HK-2 (cell line): Measurements from ENCODE around the gene AOPEP.
A peak's percentile ranks its signal among the peaks of the same experiment; 100 is the strongest.

Experiments
- DNase-seq: peaks from one replicate; pipeline ENCODE4 v3.0.0-alpha.2; 2018; ENCODE audit not compliant: unreplicated experiment

Gene AOPEP

GRCh38 chr9:94718936-94719335, 7.6 kb upstream of the AOPEP start:
- DNase-seq = no peak

DNA sequence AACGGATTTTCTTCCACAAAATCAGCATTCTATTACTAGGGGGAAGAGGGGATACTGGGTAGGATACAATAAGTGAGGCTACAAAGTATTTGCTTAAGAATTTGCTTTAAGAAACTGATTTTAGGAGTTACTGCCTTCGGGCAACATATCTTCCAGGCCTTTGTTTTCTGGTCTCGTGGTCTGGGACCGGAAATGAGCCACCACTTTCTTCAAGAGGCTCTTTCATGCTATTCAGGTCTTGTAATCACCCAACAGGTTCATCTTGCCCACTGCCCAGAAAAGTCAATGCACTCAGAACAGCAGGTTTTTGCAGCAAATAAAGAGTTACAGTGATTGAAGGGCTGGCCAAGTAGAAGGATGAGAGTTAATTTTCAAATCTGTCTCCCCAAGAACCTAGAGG, 6.6 kb upstream of the AOPEP start:
- DNase-seq = no peak

DNA sequence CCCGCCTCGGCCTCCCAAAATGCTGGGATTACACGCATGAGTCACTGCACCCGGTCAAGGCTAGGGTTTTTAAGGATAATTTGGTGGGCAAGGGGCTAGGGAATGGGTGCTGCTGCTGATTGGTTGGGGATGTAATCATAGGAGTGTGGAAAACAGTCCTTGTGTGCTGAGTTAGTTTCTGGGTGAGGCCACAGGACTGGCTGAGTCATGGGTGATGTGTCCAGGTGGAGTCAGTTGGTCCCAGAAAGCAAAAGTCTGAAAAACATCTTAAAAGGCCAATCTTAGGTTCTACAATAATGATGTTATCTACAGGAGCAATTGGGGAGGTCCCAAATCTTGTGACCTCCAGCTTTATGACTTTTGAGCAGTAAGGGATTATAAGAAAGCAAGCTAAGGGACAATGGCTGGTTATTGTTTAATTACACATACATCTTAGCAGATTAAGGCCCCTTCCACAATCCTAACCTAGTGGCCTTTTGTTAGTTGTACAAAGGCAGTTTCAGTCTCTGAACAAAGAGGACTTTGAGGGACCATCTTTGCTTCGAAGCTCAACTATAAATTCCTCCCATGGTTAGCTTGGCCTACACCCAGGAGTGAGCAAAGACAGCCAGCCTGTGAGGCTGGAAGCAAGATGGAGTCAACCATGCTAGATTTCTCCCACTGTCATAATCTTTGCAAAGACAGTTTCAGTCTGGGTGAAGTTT, 5.5 kb upstream of the AOPEP start:
- DNase-seq = no peak

- DNase-seq = no peak
These were observed 4.7 kb upstream of the AOPEP start for GRCh38 chr9:94721754-94722153.

- no peak for DNase-seq
These were observed 1.2 kb upstream of the AOPEP start for GRCh38 chr9:94725293-94725692.

DNA sequence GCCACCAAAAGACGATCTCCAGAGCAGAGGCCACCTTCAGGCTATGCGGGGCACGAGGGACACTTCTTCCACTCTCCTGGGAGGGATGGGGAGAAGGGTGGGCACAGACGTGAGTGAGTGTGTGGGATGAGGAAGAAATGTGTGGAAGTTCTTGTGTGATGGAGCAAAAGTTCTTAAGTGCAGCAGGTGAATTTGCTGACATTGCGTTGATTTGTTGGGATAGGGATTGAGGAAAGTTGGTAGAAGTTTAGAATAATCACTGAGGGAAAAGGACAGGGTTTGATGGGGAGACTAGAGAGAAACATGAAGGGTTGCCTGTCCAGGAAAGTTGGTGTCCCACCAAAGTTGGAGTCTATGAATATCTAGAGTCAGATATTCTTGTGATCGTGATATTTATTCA, 2.2 kb downstream of the AOPEP start:
- no peak for DNase-seq

DNA sequence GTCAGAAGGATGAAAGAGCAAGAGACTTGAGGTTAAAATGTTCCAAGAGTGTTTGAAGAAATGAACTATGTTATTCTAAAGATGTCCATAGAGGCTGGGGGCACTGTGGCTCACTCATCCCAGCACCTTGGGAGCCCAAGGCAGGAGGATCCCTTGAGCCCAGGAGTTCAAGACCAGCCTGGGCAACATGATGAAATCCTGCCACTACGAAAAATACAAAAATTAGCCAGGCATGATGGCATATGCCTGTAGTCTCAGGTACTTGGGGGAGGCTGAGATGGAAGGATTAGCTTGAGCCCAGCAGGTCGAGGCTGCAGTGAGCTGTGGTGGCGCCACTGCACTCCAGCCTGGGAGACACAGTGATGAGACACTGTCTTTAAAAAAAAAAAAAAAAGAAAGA, 2.7 kb downstream of the AOPEP start:
- DNase-seq = no peak

GRCh38 chr9:94734054-94734754, 7.7 kb downstream of the AOPEP start:
- no peak for DNase-seq

DNA sequence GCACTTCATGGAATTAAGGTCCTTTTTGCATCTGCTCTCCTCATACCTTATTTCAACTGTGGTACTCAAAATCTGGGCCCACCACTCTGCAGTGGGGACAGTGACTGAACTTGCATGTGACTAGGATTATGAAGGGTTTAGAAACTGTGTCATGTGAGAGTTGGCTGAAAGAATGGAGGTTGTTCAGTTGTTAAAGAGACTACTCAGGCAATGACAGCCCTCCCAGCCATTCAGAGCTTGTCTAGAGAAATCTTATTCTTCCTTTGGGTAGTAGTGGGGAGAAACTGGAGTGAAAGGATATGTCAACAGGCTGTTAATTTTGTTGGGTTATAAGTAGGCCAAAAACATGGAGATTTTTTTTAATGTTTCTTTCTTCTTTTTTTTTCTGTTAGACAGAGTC, 10.3 kb downstream of the AOPEP start:
- DNase-seq = no peak

DNA sequence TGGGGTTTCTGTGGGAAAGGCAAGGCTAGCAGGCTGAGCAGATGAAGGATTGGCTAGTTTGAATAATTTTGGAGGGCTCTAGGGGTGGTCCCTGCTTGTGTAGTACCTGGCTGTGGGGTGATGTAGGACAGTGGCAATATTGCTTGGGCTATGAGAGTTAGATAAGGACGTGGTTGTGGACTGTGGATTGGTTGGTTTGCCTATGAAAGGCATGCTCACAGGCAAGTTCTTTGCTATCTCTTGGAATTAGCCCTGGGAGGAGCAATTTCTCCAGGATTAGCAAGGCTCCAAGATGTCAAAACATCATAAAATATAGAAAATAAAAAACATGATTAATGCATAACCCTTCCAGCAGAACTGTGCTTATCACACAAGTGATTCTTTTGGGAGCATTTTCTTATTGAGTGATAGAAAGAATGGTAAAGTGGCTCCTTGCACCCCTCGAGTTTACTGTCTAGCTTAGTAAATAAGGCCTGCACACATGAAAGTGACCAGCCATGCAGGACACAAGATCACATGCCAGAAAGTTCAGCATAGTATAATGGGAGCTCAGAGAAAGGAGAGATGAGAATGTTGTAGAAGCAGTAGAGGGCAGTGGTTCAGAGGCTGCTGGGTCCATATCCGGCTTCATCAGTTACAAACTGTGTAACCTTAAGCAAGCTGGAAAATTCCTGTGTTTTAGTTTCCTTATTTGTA, 13.8 kb downstream of the AOPEP start:
- no peak for DNase-seq

GRCh38 chr9:94741866-94742265, 15.4 kb downstream of the AOPEP start:
- DNase-seq = no peak

DNA sequence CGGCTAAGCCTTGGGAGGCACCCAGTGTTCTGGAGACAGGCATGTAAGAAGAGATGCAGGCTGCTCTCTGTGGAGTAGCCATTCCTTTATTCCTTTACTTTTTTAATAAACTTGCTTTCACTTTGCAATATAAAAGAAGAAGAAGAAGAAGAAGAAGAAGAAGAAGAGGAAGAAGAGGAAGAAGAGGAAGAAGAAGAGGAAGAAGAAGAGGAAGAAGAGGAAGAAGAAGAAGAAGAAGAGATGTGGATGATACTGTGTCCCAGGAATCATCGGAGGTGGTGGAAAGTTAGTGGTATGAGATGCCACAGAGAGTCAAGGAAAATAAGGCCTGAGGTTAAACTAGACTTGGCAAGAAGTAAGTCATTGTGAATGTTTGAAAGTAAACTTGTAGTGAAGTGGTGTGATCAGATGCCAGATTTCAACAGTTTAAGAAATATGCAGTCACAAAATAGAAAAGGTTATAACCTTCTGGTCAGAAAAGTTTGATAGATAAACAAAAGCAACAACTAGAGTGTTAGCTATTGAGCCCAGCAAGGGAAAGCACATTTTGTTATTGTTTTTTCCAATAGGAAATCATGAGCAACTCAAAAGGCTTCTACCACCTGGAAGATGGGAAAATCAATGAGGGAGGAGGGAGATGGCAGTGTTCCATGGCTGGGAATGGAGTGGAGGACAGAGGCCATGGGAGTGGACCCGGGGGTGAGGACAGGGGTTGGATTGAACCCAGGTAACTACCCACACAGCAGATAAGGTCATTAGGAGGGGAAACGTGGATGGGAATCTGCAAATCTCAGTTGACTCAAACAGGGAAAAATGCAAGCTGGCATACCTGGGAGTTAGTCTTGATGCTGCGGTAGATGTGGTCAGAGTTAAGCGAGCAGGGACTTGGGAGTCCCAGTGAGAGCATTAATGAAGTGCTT, 16.8 kb downstream of the AOPEP start:
- DNase-seq = peak; percentile 26

- DNase-seq = no peak
These were observed 19.5 kb downstream of the AOPEP start for GRCh38 chr9:94745806-94746540.

DNA sequence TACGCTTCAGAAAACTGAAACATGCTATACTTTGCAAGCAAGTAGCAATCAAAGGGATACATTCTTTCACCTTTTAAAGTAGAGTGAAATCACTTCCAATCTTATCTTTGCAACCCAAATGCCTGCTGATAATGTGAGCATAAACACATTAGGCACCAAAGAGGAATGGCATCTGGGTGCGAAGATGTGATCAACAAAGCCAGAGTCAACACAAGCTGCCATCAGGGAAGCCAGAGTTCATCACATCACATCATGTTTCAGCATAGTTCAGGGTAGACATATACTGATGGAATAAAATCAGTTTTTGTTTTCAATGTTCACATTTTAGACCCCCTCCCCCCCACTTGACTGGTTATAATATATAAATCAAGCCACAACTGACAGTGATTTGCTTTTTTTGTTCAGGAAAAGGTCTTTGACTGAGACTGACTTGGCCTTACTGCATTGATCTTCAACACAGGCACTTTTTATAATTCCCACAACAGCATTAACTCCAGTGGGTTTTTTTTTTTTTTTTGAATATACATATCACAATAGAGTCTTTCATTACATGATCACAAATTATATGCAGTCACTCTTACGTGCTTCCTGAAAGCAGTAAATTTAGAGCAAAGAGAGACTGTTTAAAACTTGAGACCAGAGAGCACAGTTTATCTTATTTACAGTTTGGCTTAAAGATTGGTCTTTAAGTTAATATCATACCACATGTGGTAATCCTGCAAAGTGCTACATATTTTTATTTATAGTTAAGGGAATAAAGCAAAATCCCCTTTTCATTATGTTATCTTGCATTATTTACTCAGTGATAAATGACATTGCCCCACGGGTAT, 20.3 kb downstream of the AOPEP start:
- DNase-seq = no peak

GRCh38 chr9:94754976-94755475, 28.5 kb downstream of the AOPEP start:
- DNase-seq = no peak

DNA sequence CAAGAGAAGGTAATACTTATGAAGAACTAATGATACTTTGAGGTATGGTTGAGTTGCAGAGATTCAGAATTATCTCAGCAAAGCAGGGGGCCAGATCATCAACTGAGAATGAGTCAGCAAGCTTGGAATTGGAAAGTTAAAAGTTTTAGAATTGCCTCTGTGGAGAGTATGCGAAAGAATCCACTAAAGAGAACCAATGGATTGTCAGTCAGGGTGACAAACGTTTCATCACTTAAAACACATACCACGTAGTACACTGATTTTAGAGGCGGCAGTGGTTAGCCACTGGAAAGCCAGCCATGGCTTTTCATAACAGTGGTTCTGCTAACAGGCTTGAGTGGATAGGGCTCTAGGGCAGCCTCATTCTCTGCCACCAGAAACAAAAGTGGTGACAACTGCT, 30.7 kb downstream of the AOPEP start:
- DNase-seq = peak; percentile 52

DNA sequence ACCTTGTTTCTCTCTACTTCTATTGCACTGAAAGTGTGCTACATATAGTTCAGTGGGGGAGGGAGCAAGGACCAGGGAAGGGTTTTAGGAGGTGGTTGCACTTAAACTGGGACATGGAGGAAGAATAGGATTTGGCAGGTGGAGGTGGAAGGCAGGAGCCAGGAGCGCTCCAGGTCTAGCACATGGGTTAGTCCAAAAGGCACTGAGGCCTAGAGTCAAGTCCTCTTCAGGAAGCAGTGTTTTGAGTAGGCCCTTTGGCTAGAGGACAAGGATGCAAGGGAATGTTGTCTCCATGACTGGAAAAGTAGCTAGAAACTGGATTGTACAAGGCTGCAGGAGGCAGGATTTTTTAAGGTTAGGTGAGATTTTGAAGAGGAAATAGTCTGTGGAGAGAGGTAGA, 31.5 kb downstream of the AOPEP start:
- no peak for DNase-seq

DNA sequence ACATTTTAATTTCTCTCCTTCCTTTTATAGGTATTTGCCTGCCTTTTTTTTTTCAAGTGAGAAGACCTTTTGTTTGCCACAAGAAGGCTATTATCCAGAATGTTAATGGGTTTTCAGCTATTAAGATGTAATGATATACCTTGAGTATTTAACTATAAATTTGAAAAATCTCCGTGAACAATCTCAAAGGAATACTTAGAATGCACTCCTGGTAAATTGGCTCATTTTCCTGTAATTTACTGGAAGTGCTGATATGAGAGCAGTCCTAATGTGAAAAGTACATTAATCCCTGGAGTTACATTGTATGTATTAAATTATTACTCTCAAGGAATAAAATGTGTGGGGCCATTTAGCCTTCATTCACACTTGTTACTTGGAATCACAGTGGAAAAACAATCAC, 32.4 kb downstream of the AOPEP start:
- DNase-seq = no peak

DNA sequence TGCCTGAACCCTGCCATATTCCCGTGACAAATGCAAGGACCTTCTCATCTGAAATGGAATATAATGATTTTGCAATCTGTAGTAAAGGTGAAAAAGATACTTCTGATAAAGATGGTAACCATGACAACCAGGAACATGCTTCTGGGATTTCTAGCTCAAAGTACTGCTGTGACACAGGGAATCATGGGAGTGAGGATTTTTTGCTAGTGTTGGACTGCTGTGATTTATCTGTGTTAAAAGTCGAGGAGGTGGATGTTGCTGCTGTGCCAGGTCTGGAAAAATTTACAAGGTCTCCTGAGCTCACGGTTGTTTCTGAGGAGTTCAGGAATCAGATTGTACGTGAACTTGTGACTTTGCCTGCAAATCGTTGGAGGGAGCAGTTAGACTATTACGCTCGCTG, 33.5 kb downstream of the AOPEP start:
- DNase-seq = no peak

DNA sequence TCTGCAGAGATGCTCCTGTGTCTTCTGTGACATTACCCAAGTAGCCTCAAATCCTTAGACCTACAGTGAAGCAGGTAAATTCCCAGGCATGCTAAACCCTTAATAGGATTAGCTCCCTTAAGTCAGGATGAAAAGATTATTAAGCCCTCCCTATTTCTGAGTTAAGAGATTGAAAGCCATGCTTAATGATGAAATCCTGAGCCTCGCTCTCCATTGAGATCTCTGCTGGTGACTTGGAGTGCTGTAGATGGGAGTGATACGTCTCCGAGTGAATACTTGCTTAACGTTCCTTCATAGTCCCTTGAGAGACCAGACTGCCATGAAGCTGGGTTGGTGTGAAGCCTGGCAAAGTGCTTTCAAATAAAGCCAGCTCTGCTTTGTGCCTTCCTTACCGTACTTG, 34.2 kb downstream of the AOPEP start:
- DNase-seq = no peak
